Activated naive CD8-positive, alpha-beta T cell treated with anti-CD3 and anti-CD28 coated beads, Interleukin-2, amount 50 U/mL, for 24 hours (primary cell): ENCODE data around the gene COBL.

ENCODE experiments used
- ATAC-seq: fragments of 150-1000 bp; cut with Tn5 transposase; one replicate; pipeline ENCODE4 v1.10.0; 2021
- DNase-seq: peaks from one replicate; pipeline ENCODE4 v3.0.0; 2021
- H3K27ac Mint-ChIP-seq: one replicate; pipeline ENCODE4 v1.8.0; 2021; ENCODE audit warnings: mild to moderate bottlenecking, mixed read lengths
- H3K27me3 Mint-ChIP-seq: one replicate; pipeline ENCODE4 v1.8.0; 2021; ENCODE audit warnings: mixed read lengths
- H3K36me3 Mint-ChIP-seq: one replicate; pipeline ENCODE4 v1.8.0; 2021; ENCODE audit warnings: low read depth, mixed read lengths
- H3K4me1 Mint-ChIP-seq: one replicate; pipeline ENCODE4 v1.8.0; 2021; ENCODE audit warnings: mixed read lengths
- H3K4me3 Mint-ChIP-seq: one replicate; pipeline ENCODE4 v1.8.0; 2021; ENCODE audit warnings: mild to moderate bottlenecking, moderate library complexity, mixed read lengths
- H3K9me3 Mint-ChIP-seq: one replicate; pipeline ENCODE4 v1.8.0; 2021; ENCODE audit warnings: mixed read lengths

Gene COBL

GRCh38 chr7:51278797-51279196 lies 37.8 kb downstream of the COBL start:
- Mint-ChIP-seq H3K4me1 (no peaks in the 10 kb centered on the region), H3K36me3 (no peaks in the 10 kb centered on the region), H3K4me3 (no peak overlapping the region), H3K27me3 (peaks cover 3% of the 10 kb centered on the region), H3K9me3 (peaks cover 5% of the 10 kb centered on the region), H3K27ac (no peak overlapping the region)
- ATAC-seq (no peak), DNase-seq (no peak)

GRCh38 chr7:51276967-51277366 lies 39.6 kb downstream of the COBL start:
- DNase-seq: no peak
- H3K36me3 Mint-ChIP-seq: no peaks in the 10 kb centered on the region
- no peak overlapping the region for H3K4me3 Mint-ChIP-seq
- H3K9me3 Mint-ChIP-seq: no peaks in the 10 kb centered on the region
- no peak for ATAC-seq
- H3K27me3 Mint-ChIP-seq: peaks cover 3% of the 10 kb centered on the region
- H3K27ac Mint-ChIP-seq: no peak overlapping the region
- H3K4me1 Mint-ChIP-seq: no peaks in the 10 kb centered on the region

GRCh38 chr7:51276091-51276605 lies 40.5 kb downstream of the COBL start:
- Mint-ChIP-seq H3K4me1 (no peaks in the 10 kb centered on the region), H3K9me3 (no peaks in the 10 kb centered on the region), H3K27me3 (peaks cover 3% of the 10 kb centered on the region), H3K4me3 (no peak overlapping the region), H3K36me3 (no peaks in the 10 kb centered on the region), H3K27ac (no peak overlapping the region)
- no peak for ATAC-seq
- no peak for DNase-seq

GRCh38 chr7:51275532-51275931 lies 41.1 kb downstream of the COBL start:
- Mint-ChIP-seq H3K36me3 (no peaks in the 10 kb centered on the region), H3K27me3 (peaks cover 3% of the 10 kb centered on the region), H3K27ac (no peak overlapping the region), H3K4me1 (no peaks in the 10 kb centered on the region), H3K4me3 (no peak overlapping the region), H3K9me3 (no peaks in the 10 kb centered on the region)
- DNase-seq (no peak), ATAC-seq (no peak)

DNA sequence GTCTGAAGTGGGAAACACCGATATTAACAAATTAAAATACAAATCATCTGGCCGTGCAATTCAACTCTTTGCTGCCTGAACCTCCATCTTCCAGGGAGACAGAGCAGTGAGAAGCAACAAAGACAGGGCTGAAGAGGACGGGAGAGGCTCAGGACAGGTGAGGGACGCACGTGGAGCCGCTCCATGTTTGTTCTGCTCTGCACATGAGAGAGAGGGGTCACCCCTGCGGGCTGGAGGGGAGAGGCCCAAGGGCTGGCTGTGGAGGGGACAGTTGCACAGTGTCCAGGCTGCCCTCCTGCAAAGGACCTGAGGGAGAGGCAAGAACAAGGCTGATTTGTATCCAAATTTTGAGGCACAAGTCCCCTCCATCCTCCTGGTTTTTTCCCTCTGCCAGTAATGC lies 41.7 kb downstream of the COBL start:
- Mint-ChIP-seq H3K9me3 (no peaks in the 10 kb centered on the region), H3K4me1 (no peaks in the 10 kb centered on the region), H3K4me3 (no peak overlapping the region)

GRCh38 chr7:51274001-51274400 lies 42.6 kb downstream of the COBL start:
- no peak for DNase-seq
- no peak overlapping the region for H3K4me3 Mint-ChIP-seq
- no peaks in the 10 kb centered on the region for H3K36me3 Mint-ChIP-seq
- ATAC-seq: no peak
- no peak overlapping the region for H3K27ac Mint-ChIP-seq
- H3K4me1 Mint-ChIP-seq: no peaks in the 10 kb centered on the region
- H3K27me3 Mint-ChIP-seq: peaks cover 3% of the 10 kb centered on the region
- no peaks in the 10 kb centered on the region for H3K9me3 Mint-ChIP-seq

More for the DNA sequence above, 41.7 kb downstream of the COBL start:
- Mint-ChIP-seq H3K36me3 (no peaks in the 10 kb centered on the region), H3K27ac (no peak overlapping the region), H3K27me3 (peaks cover 3% of the 10 kb centered on the region)
- ATAC-seq (no peak), DNase-seq (no peak)

DNA sequence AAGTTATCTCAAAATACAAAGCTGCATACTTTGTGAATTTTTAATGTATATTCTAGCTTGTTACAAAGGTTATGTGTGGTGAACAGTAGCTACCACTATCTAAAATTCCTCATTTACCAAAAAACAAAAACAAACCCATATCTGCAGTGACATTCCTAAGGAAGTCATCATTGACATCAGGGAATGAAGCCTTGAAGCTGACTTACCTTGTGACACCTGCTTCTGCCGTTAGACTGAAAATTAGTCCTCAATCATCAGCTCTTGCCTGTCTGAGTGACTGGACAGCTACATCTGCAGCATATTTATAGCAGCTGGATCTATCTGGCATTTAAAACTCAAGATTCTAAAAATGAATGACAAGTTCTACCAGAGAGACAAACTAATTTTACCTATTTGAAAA lies 43.2 kb downstream of the COBL start:
- Mint-ChIP-seq H3K4me3 (no peak overlapping the region), H3K27me3 (peaks cover 3% of the 10 kb centered on the region), H3K4me1 (no peaks in the 10 kb centered on the region), H3K36me3 (no peaks in the 10 kb centered on the region), H3K9me3 (no peaks in the 10 kb centered on the region), H3K27ac (no peak overlapping the region)
- DNase-seq: no peak
- no peak for ATAC-seq

- H3K27ac Mint-ChIP-seq: no peak overlapping the region
These were observed 45.6 kb downstream of the COBL start for GRCh38 chr7:51270965-51271364.

DNA sequence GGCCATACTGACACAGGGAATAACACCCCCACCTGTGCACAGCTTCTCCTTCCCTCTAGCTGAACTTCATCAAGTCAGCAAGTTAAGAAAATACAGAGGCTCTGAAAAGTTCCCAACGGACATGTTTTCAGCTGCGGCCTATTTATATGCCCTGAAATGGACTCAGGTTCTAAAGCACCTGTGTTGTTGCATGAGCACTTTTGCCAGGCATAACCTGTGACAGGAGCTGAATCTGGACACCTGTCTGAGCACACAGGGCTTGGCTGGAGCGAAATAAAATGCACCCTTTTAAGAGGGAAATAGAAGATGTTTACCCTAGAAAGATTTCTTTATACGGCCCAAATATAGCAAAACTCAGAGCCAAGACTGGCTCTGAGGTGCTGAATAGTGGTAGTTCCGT lies 46.7 kb downstream of the COBL start:
- Mint-ChIP-seq H3K27me3 (peaks cover 3% of the 10 kb centered on the region), H3K36me3 (no peaks in the 10 kb centered on the region), H3K9me3 (no peaks in the 10 kb centered on the region), H3K4me3 (no peak overlapping the region), H3K4me1 (no peaks in the 10 kb centered on the region), H3K27ac (no peak overlapping the region)
- DNase-seq (no peak), ATAC-seq (no peak)

More at GRCh38 chr7:51270965-51271364, 45.6 kb downstream of the COBL start:
- H3K36me3 Mint-ChIP-seq: no peaks in the 10 kb centered on the region
- peaks cover 3% of the 10 kb centered on the region for H3K27me3 Mint-ChIP-seq
- DNase-seq (no peak), ATAC-seq (no peak)
- H3K4me3 Mint-ChIP-seq: no peak overlapping the region
- no peaks in the 10 kb centered on the region for H3K9me3 Mint-ChIP-seq
- H3K4me1 Mint-ChIP-seq: no peaks in the 10 kb centered on the region

- Mint-ChIP-seq H3K4me3 (no peak overlapping the region), H3K36me3 (no peaks in the 10 kb centered on the region), H3K9me3 (no peaks in the 10 kb centered on the region), H3K4me1 (no peaks in the 10 kb centered on the region), H3K27ac (no peak overlapping the region), H3K27me3 (peaks cover 3% of the 10 kb centered on the region)
- DNase-seq (no peak), ATAC-seq (no peak)
These were observed 47.3 kb downstream of the COBL start for GRCh38 chr7:51269321-51269720.

DNA sequence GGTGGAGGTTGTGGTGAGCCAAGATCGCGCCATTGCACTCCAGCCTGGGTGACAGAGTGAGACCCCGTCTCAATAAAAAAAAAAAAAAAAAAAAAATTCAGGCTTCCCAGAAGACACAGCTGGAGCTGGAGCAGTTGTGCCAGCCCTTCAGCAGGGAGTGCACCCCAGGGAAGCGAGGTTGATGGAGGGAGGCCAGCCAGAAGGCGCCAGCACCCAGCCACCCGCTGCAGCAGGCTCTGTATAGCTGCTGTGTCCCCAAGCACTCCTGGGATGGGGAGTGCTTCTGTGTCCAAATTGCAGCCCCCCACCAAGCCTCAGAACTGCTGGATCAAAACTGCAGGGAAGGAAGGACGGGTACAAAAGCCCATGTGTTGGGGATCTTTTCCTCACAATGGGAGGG lies 47.8 kb downstream of the COBL start:
- Mint-ChIP-seq H3K27ac (no peak overlapping the region), H3K4me1 (no peaks in the 10 kb centered on the region), H3K4me3 (no peak overlapping the region), H3K36me3 (no peaks in the 10 kb centered on the region), H3K27me3 (no peaks in the 10 kb centered on the region), H3K9me3 (no peaks in the 10 kb centered on the region)
- ATAC-seq (no peak), DNase-seq (no peak)

- Mint-ChIP-seq H3K9me3 (no peaks in the 10 kb centered on the region), H3K27me3 (no peaks in the 10 kb centered on the region), H3K4me1 (no peaks in the 10 kb centered on the region), H3K27ac (no peak overlapping the region), H3K4me3 (no peak overlapping the region), H3K36me3 (no peaks in the 10 kb centered on the region)
- DNase-seq (no peak), ATAC-seq (no peak)
These were observed 49.4 kb downstream of the COBL start for GRCh38 chr7:51267169-51267568.

- Mint-ChIP-seq H3K4me3 (no peak overlapping the region), H3K9me3 (no peaks in the 10 kb centered on the region), H3K4me1 (no peaks in the 10 kb centered on the region), H3K27me3 (no peaks in the 10 kb centered on the region), H3K36me3 (no peaks in the 10 kb centered on the region), H3K27ac (no peak overlapping the region)
- ATAC-seq (no peak), DNase-seq (no peak)
These were observed 51.3 kb downstream of the COBL start for GRCh38 chr7:51265066-51265907.

GRCh38 chr7:51263631-51264484 lies 52.8 kb downstream of the COBL start:
- ATAC-seq (no peak), DNase-seq (no peak)
- Mint-ChIP-seq H3K4me3 (no peak overlapping the region), H3K27ac (no peak overlapping the region), H3K4me1 (no peaks in the 10 kb centered on the region), H3K9me3 (no peaks in the 10 kb centered on the region), H3K27me3 (no peaks in the 10 kb centered on the region), H3K36me3 (no peaks in the 10 kb centered on the region)
